HG03108 (cell line): ENCODE measurements around the gene GSE1.

Experiments
- ATAC-seq: cut with Tn5 transposase; IDR thresholded peaks from one replicate; pipeline ENCODE4 v1.9.1; 2021; ENCODE audit warnings: moderate library complexity; ENCODE audit not compliant: unreplicated experiment

GSE1 gene

GRCh38 chr16:85631802-85632393 is 18.8 kb downstream of the GSE1 start:
- no peak for ATAC-seq

GRCh38 chr16:85632709-85633437 is 19.8 kb downstream of the GSE1 start:
- no peak for ATAC-seq

- no peak for ATAC-seq
These were observed 20.3 kb downstream of the GSE1 start for GRCh38 chr16:85633438-85633743.

GRCh38 chr16:85633888-85634287 is 20.8 kb downstream of the GSE1 start:
- ATAC-seq: no peak

DNA sequence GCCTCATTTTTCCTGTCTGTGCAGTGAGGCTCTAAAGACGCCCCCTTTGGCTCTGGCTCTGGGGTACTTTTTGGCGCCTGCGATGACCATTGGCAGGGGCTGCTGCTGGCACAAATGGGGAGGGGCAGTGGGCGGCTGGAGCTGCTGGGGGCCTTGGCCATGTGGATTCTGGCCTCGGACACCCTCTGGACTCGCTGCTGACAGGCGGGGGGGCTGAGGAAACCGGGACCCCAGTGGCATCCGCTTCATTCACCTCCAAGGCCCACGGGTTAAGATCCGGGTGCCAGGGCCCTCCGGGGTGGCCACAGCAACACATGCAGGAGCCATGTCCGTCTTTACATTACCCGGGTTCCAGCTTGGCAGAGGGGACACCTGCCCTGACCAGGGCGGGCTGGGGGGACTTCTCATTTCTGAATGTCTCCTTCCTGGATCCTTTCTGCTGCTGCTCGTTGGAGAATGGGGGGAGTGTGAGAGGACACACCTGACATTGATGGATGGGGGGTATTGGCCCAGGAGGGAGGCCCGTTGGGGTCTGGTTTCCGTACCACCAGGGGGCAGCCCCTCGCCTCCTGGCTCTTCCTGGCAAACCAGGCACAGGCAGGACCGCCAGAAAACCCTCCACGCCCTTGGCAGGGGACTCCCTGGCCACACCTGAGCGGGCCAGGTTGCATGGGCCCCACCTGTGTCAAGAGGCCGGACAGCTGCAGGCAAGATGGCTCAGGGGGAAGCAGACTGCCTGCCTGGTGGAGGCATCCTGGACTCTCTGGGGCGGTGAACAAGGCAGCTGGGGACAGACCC is 21.8 kb downstream of the GSE1 start:
- ATAC-seq: no peak

DNA sequence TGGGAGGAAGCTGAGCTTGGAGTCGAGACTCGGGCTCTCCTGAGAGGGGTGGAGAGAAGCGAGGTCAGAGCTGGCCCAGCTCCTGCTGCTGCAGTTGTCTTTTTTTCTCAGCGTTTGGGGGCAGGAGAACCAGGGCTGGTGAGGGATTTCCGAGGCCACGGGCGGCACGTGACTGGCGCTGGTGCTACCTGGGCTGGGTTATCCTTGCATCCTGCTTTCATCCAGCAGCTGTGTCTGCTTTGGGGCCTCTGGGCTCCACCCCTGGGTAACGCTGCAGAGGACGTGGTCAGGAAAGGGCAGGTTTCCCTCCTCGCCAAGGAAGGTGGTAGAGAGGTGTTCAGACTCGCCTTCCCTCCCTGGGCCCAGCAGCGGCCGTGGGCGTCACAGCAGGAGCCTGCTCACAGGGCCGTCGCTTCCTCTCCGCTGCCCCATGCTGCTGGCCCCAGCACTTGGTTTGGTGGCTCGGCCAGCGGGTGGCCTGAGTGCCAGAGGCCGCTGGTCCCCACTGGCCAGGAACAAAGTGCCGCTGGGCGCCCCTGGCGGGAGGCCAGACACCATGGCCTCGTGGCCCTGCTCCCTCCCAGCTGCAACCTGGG is 22.5 kb downstream of the GSE1 start:
- ATAC-seq: no peak

- ATAC-seq: no peak
These were observed 23.2 kb downstream of the GSE1 start for GRCh38 chr16:85636234-85636812.

DNA sequence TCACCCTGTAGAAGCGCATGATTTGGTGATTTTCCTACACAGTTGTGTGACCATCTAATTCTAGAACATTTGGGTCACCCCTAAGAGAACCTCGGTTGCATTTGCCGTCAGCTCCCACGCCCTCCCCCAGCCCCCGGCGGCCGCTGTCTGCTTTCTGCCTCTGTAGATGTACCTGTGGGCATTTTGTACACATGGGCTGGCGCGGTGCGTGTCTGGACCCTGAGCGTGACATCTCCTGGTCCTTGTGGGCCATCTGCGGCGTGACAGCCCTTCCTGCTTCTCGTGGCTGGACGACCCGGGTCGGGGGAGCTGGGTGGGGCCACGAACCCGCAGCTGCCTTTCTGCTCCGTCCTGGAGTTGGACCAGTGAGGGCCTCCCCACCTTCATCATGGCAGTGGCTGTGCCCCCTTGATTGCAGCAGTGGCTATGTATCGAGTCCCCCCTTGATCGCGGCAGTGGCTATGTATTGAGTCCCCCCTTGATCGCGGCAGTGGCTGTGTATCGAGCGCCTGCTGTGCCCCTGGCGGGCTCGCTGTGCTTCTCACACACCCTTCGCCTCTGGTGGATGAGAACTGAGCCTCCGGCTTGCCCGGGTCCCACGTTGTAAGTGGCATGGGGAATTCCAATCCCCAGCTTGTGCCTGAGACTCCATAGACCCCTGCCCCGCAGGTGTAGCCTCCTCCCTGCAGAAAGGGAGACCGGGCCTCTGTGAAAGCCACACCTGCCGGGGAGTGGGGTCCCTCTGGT is 24.1 kb downstream of the GSE1 start:
- no peak for ATAC-seq

DNA sequence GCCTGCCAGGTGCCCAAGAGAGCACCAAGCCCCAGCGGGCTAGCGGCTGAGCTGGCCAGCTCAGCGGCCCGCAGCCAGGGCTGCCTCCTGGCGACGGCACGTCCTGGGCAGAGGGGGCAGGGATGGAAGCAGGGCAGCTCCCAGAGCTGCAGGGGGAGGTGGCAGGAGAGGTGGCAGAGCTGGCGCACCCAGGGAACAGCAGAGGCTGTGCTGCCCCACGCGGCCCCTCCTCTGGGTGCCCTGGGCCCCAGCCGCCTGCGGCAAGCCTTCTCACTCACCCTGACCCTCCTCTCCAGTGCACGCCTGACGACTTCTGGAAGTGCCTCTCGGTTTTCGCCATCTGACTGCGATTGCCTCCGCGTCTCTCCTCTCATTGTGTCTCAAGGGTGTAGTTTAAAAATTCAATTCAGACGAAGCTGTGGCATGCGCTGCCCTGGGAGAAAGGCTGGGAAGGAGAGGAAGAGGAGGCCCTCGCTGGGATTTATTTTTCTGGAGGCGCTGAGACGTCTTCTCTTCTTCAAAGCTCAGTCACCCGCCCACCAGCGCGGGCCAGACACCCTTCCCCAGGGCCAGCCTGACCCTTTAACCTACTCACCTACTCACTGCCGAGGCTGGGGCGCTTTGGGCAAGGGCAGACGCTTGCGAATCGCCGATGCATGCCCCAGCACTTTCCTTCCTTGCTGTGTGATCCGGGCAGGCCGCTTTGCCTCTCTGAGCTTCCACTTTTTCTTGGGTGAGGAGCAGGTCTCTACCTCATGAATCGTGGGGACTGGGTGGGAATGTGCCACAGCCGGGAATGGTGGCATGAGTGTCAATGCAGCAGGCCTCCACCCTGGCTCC is 24.9 kb downstream of the GSE1 start:
- no peak for ATAC-seq

- ATAC-seq: no peak
These were observed 25.7 kb downstream of the GSE1 start for GRCh38 chr16:85638695-85639409.

DNA sequence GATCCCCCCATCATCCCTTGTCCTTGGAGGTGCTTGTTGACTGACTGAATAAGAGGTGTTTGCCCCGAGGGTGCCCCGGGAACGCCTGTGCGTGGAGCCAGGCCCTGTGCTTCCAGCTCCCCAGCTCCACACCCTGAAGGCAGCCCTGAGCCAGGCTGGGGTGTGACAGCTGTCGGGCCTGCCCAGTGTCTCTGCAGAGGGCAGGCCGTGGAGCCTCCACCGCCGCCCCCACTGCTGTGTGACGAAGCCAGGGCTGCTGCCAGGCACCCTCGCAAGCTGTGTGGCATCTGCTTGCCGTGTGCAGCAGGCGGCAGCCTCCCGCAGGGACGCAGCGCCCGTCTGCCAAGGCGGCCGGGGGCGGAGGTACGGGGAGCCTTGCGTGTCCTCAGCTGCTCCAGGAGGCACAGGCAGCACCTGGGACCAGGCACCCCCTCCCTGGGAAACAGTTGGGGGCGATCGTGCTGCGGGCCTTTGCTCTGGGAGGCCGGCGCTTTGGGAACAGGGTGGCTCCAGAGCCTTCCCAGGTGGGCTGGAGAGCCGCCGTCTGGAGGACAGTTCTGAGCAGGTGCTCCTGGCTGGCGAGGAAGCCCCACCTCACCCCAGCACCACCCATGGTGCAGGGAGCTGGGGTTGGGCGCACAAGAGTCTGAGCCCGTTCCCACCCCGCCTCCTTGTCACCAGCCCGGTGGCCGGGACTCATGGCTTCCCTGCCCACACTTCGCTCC is 26.6 kb downstream of the GSE1 start:
- no peak for ATAC-seq

GRCh38 chr16:85640254-85640558 is 27.1 kb downstream of the GSE1 start:
- ATAC-seq: no peak

GRCh38 chr16:85640585-85640984 is 27.5 kb downstream of the GSE1 start:
- no peak for ATAC-seq

DNA sequence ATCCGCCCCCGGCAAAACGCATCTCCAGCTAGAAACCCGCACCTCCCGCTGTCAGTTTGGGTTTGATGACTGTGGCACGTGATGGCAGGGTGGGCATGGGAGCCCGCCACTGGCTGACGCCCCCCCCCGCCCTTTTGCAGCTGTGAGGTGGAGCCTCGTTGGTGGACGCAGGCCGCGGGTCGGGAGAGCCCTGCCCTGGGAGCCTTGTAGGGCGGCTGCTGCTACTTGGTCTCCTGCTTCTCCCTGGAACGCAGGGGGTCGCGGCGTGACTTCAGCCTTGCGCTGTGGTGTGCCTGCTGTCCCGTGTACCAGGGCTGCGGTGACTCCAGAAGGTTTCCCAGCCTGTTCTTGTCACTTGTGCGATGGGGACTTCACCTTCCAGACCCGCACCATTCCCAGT is 28.2 kb downstream of the GSE1 start:
- no peak for ATAC-seq

GRCh38 chr16:85641776-85642176 is 28.7 kb downstream of the GSE1 start:
- no peak for ATAC-seq

DNA sequence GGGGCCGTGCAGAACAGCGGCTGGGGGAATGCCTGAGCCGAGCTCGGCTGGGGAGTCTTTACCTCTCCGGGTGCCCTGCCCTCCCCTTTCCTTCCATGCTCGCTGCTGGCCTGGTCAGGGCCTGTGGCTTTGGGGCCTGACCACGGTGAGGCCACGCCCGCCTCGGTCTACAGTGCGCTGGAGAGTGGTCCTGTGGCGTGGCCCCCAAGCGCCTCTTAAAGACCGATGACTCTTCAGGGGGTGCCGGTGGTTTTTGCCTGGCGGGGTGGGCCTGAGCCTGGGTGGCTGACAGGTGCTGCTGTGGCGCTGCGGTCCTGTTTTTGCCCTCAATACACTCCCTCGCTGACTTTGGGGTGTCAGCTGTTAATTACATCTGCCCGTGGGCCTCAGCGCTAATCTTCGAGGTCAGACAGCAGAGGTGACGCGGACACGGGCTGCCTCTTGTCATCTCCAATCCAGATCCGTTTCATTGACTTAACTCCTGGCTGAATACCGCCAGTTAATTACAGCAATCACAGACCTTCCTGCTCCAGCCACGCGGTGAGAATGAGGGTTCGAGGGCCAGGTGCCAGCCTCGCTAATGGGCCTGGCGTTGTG is 29.7 kb downstream of the GSE1 start:
- ATAC-seq: no peak

DNA sequence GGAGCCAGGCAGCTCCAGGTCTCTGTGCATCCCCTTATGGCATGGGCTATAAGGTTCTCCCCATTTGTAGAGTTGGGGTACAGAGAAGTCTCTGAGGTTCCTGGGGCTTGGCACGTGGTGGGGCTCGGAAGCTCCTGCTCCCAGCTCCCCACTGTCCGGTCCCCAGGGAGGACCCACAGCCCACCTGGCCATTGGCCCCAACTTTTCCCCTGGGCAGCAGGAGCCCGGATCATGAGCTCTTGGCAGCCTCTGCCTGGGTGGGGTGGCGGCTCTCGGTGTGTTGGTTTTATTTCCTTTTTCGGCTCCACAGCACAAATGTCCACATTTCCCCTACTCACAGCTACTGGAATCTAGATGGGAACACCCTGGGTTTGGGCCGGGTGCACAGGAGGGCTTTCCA is 30.5 kb downstream of the GSE1 start:
- no peak for ATAC-seq

- no peak for ATAC-seq
These were observed 31.1 kb downstream of the GSE1 start for GRCh38 chr16:85644093-85644712.
